A549 (cell line): ENCODE data around the gene TSSK2. TPM values are rescaled to one million over a fixed set of nuclear protein-coding genes. Genes with fewer than 3 reads are reported as not detected.
A peak's percentile ranks its signal among the peaks of the same experiment; 100 is the strongest.

ENCODE experiments used
- ATAC-seq, 2 experiments: fragments of 200-7000 bp in 1 of 2; fragments of >200 bp in 1 of 2; cut with Nextera tagmentation in 1 of 2; cut with Tn5 transposase in 1 of 2; 3 replicates each; pipeline versions ENCODE4 v1.8.0 to v1.9.1; 2018 to 2020; ENCODE audit warnings: mild to moderate bottlenecking in 1 of 2, moderate library complexity in 1 of 2
- CTCF ChIA-PET: fragments of 300-600 bp; sonication (Branson Sonifier 250); formaldehyde crosslinking; extraction: SDS; loops from one replicate; lab custom pipeline; 2021; ENCODE audit warnings: antibody characterized with exemption, inconsistent platforms; lab: Yijun Ruan, JAX
- POLR2A ChIA-PET: fragments of 350-600 bp; formaldehyde crosslinking; extraction: SDS; loops from one replicate; lab custom pipeline; 2021; ENCODE audit warnings: antibody characterized with exemption, inconsistent platforms; lab: Yijun Ruan, JAX
- DNase-seq, 2 experiments: peaks; one replicate each; pipeline versions ENCODE4 v3.0.0 to v3.0.0-alpha.2; 2011 to 2016; ENCODE audit warnings: low read depth in 1 of 2, low spot score in 1 of 2
- FAIRE-seq: peaks from 2 replicates; lab custom pipeline; 2011; peaks lifted over from hg19 to GRCh38; lab: Jason Lieb, UNC
- H3K27ac ChIP-seq, 2 experiments: fragments of >200 bp; sonication (Bioruptor Twin); formaldehyde crosslinking; 3 replicates each; pipeline ENCODE4 v1.5.1; 2016 to 2017
- H3K4me1 ChIP-seq: fragments of >200 bp; sonication (Bioruptor Twin); formaldehyde crosslinking; 3 replicates; pipeline ENCODE4 v1.6.1; 2016
- H3K4me2 ChIP-seq: fragments of >200 bp; sonication (Bioruptor Twin); formaldehyde crosslinking; 3 replicates; pipeline ENCODE4 v1.6.1; 2016
- H3K4me3 ChIP-seq: fragments of >200 bp; sonication (Bioruptor Twin); formaldehyde crosslinking; 3 replicates; pipeline ENCODE4 v1.5.1; 2016
- H3K9me3 ChIP-seq: fragments of >200 bp; sonication (Bioruptor Twin); formaldehyde crosslinking; 3 replicates; pipeline ENCODE4 v1.6.1; 2016
- ATOH8 ChIP-seq: fragments of 250-450 bp; sonication (Bioruptor Pico); IDR thresholded peaks from 2 replicates; pipeline ENCODE4 v1.5.0; 2020; ENCODE audit warnings: low read depth, mild to moderate bottlenecking, moderate library complexity
- BHLHE40 ChIP-seq: IDR thresholded peaks from 2 replicates; pipeline ENCODE4 v1.6.1; 2012; ENCODE audit warnings: low read depth, low read length, inconsistent platforms
- EHF ChIP-seq: fragments of 250-450 bp; sonication (Bioruptor Pico); IDR thresholded peaks from 2 replicates; pipeline ENCODE4 v1.5.0; 2020; ENCODE audit warnings: mild to moderate bottlenecking
- EHMT2 ChIP-seq: fragments of 200-600 bp; sonication (generic); IDR thresholded peaks from 2 replicates; pipeline ENCODE4 v1.6.1; 2016; ENCODE audit warnings: antibody characterized with exemption, low read depth, mild to moderate bottlenecking, moderate library complexity
- ESRRA ChIP-seq: fragments of 150-350 bp; IDR thresholded peaks from 2 replicates; pipeline ENCODE4 v1.6.1; 2014; ENCODE audit warnings: mild to moderate bottlenecking, low read length, borderline replicate concordance
- FOSL2 ChIP-seq, 2 experiments: fragments of 450-650 bp in 1 of 2; fragments of >200 bp in 1 of 2; sonication (Bioruptor Twin) in 1 of 2; formaldehyde crosslinking; IDR thresholded peaks; 2 replicates each; pipeline versions ENCODE4 v1.5.0 to v1.6.1; 2016 to 2020; ENCODE audit warnings: mild to moderate bottlenecking in 1 of 2, moderate library complexity in 1 of 2
- FOXS1 ChIP-seq: fragments of 250-450 bp; sonication (Bioruptor Pico); IDR thresholded peaks from 2 replicates; pipeline ENCODE4 v1.5.0; 2020; ENCODE audit warnings: mild to moderate bottlenecking, moderate library complexity
- HOXA7 ChIP-seq: fragments of 250-450 bp; sonication (Bioruptor Pico); IDR thresholded peaks from 2 replicates; pipeline ENCODE4 v1.5.0; 2020; ENCODE audit warnings: mild to moderate bottlenecking, moderate library complexity
- JUNB ChIP-seq: fragments of >200 bp; sonication (Bioruptor Twin); formaldehyde crosslinking; IDR thresholded peaks from 2 replicates; pipeline ENCODE4 v1.6.1; 2016
- KDM5A ChIP-seq: fragments of 200-600 bp; sonication (generic); IDR thresholded peaks from 2 replicates; pipeline ENCODE4 v1.6.1; 2016; ENCODE audit warnings: antibody characterized with exemption, mild to moderate bottlenecking
- MAX ChIP-seq: IDR thresholded peaks from 2 replicates; pipeline ENCODE4 v1.6.1; 2012
- MYC ChIP-seq: IDR thresholded peaks from 2 replicates; pipeline ENCODE4 v1.6.1; 2012; ENCODE audit warnings: mild to moderate bottlenecking, inconsistent platforms, low read length, improper control_type of control experiment, borderline replicate concordance
- PHF8 ChIP-seq: fragments of 200-600 bp; sonication (generic); IDR thresholded peaks from 2 replicates; pipeline ENCODE4 v1.6.1; 2016; ENCODE audit warnings: low read depth, mild to moderate bottlenecking, antibody characterized with exemption, moderate library complexity, borderline replicate concordance
- POLR2A ChIP-seq: IDR thresholded peaks from 2 replicates; pipeline ENCODE4 v1.6.1; 2012; ENCODE audit warnings: mild to moderate bottlenecking, low read length
- RCOR1 ChIP-seq: fragments of 150-350 bp; IDR thresholded peaks from 2 replicates; pipeline ENCODE4 v1.6.1; 2014; ENCODE audit warnings: antibody characterized with exemption, low read length, low read depth
- REST ChIP-seq: fragments of 200-600 bp; sonication (generic); IDR thresholded peaks from 2 replicates; pipeline ENCODE4 v1.6.1; 2016; ENCODE audit warnings: antibody characterized with exemption, mild to moderate bottlenecking, moderate library complexity
- TP53 ChIP-seq: fragments of 250-450 bp; sonication (Bioruptor Pico); IDR thresholded peaks from 2 replicates; pipeline ENCODE4 v1.5.0; 2021; ENCODE audit warnings: mild to moderate bottlenecking, moderate library complexity
- ZSCAN20 ChIP-seq: fragments of 250-450 bp; sonication (Bioruptor Pico); IDR thresholded peaks from 2 replicates; pipeline ENCODE4 v1.8.0; 2022; ENCODE audit warnings: mild to moderate bottlenecking, moderate library complexity
- WGBS: methylation state at CpG from one replicate; pipeline ENCODE4 v1.1.6; 2017; ENCODE audit errors: missing lambda C conversion rate; 5-methylcytosine and 5-hydroxymethylcytosine counted together
- polyA plus RNA-seq, 4 experiments: library from polyadenylated mRNA; depleted of rRNA in 3 of 4; stranded (reverse); fragments of >200 nt; fragmentation: RNase III in 1 of 4; extraction: RNeasy Plus Mini Kit Qiagen cat#74134 plus additional on column Dnase treatment in 1 of 4; gene quantifications; 2 replicates in 3 of 4; 3 replicates in 1 of 4; pipeline ENCODE4 v1.2.3, GENCODE V29; 2011 to 2017
- TF ChIP-seq, protein P1 (sequence below): fragments of >200 bp; sonication (Bioruptor Twin); formaldehyde crosslinking; IDR thresholded peaks from 3 replicates; pipeline ENCODE4 v1.6.1; 2016

TSSK2 gene
- polyA plus RNA-seq, 2 of the 4 experiments (the other 2 are of a cell fraction): not detected

DNA sequence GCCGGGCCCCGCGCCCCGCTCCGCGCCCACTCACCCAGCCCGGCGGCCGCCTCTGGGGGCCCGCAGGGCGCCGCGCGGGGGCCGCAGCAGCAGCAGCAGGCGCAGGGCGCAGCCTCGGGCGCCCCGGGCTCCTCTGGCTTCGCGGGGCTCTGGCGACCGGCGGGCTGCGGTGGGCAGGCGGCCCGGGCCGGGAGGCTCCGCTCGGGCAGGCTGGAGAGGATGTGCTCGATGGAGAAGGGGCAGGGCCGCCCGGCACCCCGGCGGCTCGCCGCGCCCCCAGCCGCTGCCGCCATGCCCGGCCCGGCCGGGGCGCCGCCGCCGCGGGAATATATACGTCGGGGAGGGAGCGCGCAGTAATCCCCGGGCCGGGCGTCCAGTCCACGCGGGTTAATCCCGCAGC, 18.9 kb downstream of the TSSK2 start, which contains the start of gene GSC2:
Gene GSC2 (minus strand): TSS at position 302 of the 400 bp plus-strand sequence. CDS start 9 bp downstream, at position 293.
- Histone ChIP-seq H3K4me3 (peak within 1 kb of the TSS; percentile 41), H3K4me1 (no peaks in the 10 kb centered on the region), H3K4me2 (peak within 1 kb of the TSS; percentile 81), H3K9me3 (no peaks in the 10 kb centered on the region), H3K27ac (peak within 1 kb of the TSS in 1 of 2 experiments; percentile 51; a peak in 1 of 6 replicates)
- POLR2A ChIA-PET: no interaction called here
- ATAC-seq (no peak), FAIRE-seq (no peak), DNase-seq (no peak)
- CTCF ChIA-PET: no interaction called here
- WGBS: no CpG with 5 or more reads among the region's 59 CpGs
- TF ChIP-seq MYC (no peak), ATOH8 (no peak), ESRRA (no peak), REST (no peak), EHMT2 (no peak), EHF (CRISPR knock-in tag) (no peak), HOXA7 (no peak)
- TF ChIP-seq, protein P1, sequence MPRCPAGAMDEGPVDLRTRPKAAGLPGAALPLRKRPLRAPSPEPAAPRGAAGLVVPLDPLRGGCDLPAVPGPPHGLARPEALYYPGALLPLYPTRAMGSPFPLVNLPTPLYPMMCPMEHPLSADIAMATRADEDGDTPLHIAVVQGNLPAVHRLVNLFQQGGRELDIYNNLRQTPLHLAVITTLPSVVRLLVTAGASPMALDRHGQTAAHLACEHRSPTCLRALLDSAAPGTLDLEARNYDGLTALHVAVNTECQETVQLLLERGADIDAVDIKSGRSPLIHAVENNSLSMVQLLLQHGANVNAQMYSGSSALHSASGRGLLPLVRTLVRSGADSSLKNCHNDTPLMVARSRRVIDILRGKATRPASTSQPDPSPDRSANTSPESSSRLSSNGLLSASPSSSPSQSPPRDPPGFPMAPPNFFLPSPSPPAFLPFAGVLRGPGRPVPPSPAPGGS: no peak

GRCh38 chr22:19150482-19151328, 19.6 kb downstream of the TSSK2 start:
- Histone ChIP-seq H3K4me1 (no peaks in the 10 kb centered on the region), H3K9me3 (no peaks in the 10 kb centered on the region), H3K4me3 (no peak overlapping the region), H3K27ac (no peak overlapping the region), H3K4me2 (no peak overlapping the region)
- DNase-seq (no peak), ATAC-seq (no peak), FAIRE-seq (no peak)
- CTCF ChIA-PET: no interaction called here
- WGBS: 55% methylated on average over 16 of the region's 68 CpGs
- TF ChIP-seq ZSCAN20 (CRISPR knock-in tag) (no peak), JUNB (no peak), EHF (CRISPR knock-in tag) (no peak), PHF8 (no peak), MAX (no peak), FOSL2 (IDR thresholded peaks at IDR 0.05) (no peak), FOSL2 (CRISPR knock-in tag; IDR thresholded peaks at IDR 0.05) (no peak), BHLHE40 (no peak), TP53 (CRISPR knock-in tag) (no peak), POLR2A (no peak), KDM5A (no peak), RCOR1 (no peak), FOXS1 (CRISPR knock-in tag) (no peak)
- POLR2A ChIA-PET: no interaction called here
